ENCODE measurements around the gene POGLUT2.

POGLUT2 gene

DNA sequence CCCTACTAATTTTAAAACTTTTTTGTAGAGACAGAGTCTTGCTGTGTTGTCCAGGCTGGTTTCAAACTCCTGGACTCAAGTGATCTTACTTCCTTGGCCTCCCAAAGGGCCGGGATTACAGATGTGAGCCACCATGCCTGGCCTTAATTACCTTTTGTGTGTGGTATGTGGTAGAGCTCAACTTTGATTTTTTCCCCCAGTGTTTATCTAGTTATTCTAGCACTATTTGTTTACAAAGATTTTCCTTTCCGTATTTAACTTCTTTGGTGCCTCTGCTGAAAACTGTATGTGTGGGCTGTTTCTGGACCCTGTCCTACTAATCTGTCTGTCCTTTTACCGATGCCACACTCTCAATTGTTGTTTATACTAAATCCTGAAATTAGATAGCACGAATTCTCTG is 37.7 kb upstream of the POGLUT2 start:
- Histone ChIP-seq H3K4me3 (no peak overlapping the region), H3K36me3 (no peaks in the 10 kb centered on the region), H3K9ac (no peak overlapping the region), H3K9me3 (no peaks in the 10 kb centered on the region), H3K4me2 (no peak overlapping the region), H3K4me1 (no peaks in the 10 kb centered on the region), H3K27ac (no peak overlapping the region), H4K20me1 (no peaks in the 10 kb centered on the region), H3K27me3 (no peaks in the 10 kb centered on the region)
- no peak for TF ChIP-seq Cebpa-rat (IDR thresholded peaks at IDR 0.05)

GRCh38 chr13:102830646-102831045 is 31.9 kb upstream of the POGLUT2 start:
- no peak for TF ChIP-seq Cebpa-rat (IDR thresholded peaks at IDR 0.05)
- no peaks in the 10 kb centered on the region for H4K20me1 ChIP-seq
- H3K4me2 ChIP-seq, result no peak overlapping the region
- no peak overlapping the region for H3K4me3 ChIP-seq
- no peaks in the 10 kb centered on the region for H3K4me1 ChIP-seq
- H3K27ac ChIP-seq, result no peak overlapping the region
- H3K36me3 ChIP-seq, result no peaks in the 10 kb centered on the region
- no peaks in the 10 kb centered on the region for H3K9me3 ChIP-seq
- no peak overlapping the region for H3K9ac ChIP-seq
- H3K27me3 ChIP-seq, result no peaks in the 10 kb centered on the region

- Histone ChIP-seq H3K9ac (no peak overlapping the region), H3K9me3 (no peaks in the 10 kb centered on the region; the same call in 1 of the 2 replicates), H3K4me2 (no peak overlapping the region), H3K36me3 (0 out of 2 replicates have a peak, but pooled peaks cover 8% of the 10 kb centered on the region), H3K4me1 (no peaks in the 10 kb centered on the region), H3K27ac (no peak overlapping the region), H3K4me3 (no peak overlapping the region), H3K27me3 (no peaks in the 10 kb centered on the region), H4K20me1 (no peaks in the 10 kb centered on the region)
- TF ChIP-seq Cebpa-rat (IDR thresholded peaks at IDR 0.05), result no peak
Observed at GRCh38 chr13:102825921-102826706, 27.3 kb upstream of the POGLUT2 start.

DNA sequence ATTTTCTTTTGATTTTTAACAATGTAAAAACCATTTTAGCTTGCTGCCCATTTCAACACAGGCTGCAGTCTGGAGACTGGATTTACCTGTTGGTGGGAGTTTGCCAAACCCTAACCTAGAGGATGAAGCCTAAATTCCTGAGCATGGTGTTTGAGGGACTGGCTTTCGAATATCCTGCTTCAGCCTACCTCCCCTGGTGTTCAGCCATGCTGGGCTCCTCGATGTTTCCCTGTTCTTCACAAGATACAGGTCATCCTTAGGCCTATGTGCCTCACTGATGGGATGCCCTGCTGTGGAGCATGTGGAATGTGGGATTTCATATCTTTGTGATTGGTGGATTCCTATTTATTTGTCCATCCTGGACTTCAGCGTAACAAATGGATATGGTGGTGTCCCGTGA is 26.6 kb upstream of the POGLUT2 start:
- H4K20me1 ChIP-seq, result no peaks in the 10 kb centered on the region
- no peak for TF ChIP-seq Cebpa-rat (IDR thresholded peaks at IDR 0.05)
- 0 out of 2 replicates have a peak, but pooled peaks cover 8% of the 10 kb centered on the region for H3K36me3 ChIP-seq
- H3K9me3 ChIP-seq, result no peaks in the 10 kb centered on the region; the same call in 1 of the 2 replicates
- no peaks in the 10 kb centered on the region for H3K27me3 ChIP-seq
- no peak overlapping the region for H3K27ac ChIP-seq
- H3K4me2 ChIP-seq, result no peak overlapping the region
- H3K4me1 ChIP-seq, result no peaks in the 10 kb centered on the region
- H3K9ac ChIP-seq, result no peak overlapping the region
- H3K4me3 ChIP-seq, result no peak overlapping the region

- H3K27ac ChIP-seq, result no peak overlapping the region
- H3K4me3 ChIP-seq, result no peak overlapping the region
- 0 out of 2 replicates have a peak, but pooled peaks cover 2% of the 10 kb centered on the region for H3K36me3 ChIP-seq
- no peaks in the 10 kb centered on the region; the same call in 1 of the 2 replicates for H3K9me3 ChIP-seq
- H4K20me1 ChIP-seq, result no peaks in the 10 kb centered on the region
- no peaks in the 10 kb centered on the region for H3K27me3 ChIP-seq
- no peak overlapping the region for H3K9ac ChIP-seq
- H3K4me2 ChIP-seq, result no peak overlapping the region
- no peak for TF ChIP-seq Cebpa-rat (IDR thresholded peaks at IDR 0.05)
- H3K4me1 ChIP-seq, result no peaks in the 10 kb centered on the region
Observed at GRCh38 chr13:102817907-102818306, 19.1 kb upstream of the POGLUT2 start.

DNA sequence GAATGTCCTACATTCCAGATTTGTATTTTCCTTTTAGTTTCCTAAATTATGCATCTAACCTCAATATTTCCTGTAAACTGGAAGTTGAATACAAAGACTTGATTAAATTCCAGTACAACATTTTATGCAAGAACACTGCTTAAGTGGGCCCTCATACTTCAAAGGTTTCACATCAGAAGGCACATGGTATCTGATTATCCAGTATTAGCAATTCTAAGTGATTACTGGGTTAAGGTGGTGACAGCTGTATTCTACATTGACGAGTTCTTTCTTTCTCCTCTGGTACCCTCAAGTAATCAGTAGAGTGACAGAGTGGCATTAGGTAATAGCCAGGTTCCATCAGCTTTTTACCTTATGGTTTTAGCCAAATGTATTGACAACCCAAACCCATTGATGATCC is 18.5 kb upstream of the POGLUT2 start:
- Histone ChIP-seq H3K9me3 (no peaks in the 10 kb centered on the region), H4K20me1 (no peaks in the 10 kb centered on the region), H3K27ac (no peak overlapping the region), H3K9ac (no peak overlapping the region), H3K27me3 (no peaks in the 10 kb centered on the region), H3K4me2 (no peak overlapping the region), H3K4me3 (no peak overlapping the region), H3K4me1 (no peaks in the 10 kb centered on the region), H3K36me3 (no peaks in the 10 kb centered on the region)
- no peak for TF ChIP-seq Cebpa-rat (IDR thresholded peaks at IDR 0.05)

- H3K27me3 ChIP-seq, result no peaks in the 10 kb centered on the region
- no peak overlapping the region for H3K9ac ChIP-seq
- H3K36me3 ChIP-seq, result no peaks in the 10 kb centered on the region
- H3K9me3 ChIP-seq, result 0 out of 2 replicates have a peak, but pooled peaks cover 4% of the 10 kb centered on the region
- no peak overlapping the region for H3K27ac ChIP-seq
- H3K4me1 ChIP-seq, result no peaks in the 10 kb centered on the region
- H3K4me3 ChIP-seq, result no peak overlapping the region
- no peak overlapping the region for H3K4me2 ChIP-seq
- H4K20me1 ChIP-seq, result no peaks in the 10 kb centered on the region
- no peak for TF ChIP-seq Cebpa-rat (IDR thresholded peaks at IDR 0.05)
Observed at GRCh38 chr13:102816708-102817107, 17.9 kb upstream of the POGLUT2 start.

DNA sequence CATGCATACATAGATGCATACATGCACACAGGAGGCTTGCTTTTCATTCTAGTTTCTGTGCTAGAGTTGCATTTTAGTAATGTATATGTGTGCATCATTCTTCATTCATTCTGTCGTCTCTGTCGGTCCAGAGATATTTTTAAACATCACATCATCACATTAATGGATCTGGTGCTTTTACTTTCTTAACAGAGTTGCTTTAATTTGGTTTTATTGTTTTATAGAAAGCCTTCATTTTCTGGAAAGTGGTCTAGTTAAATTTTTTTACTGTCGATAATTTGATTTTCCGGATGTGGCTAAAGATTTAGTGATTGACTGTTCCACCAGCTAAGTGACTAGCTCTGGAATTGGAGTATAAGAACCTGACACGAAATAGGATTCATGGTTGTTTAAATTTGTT is 17.0 kb upstream of the POGLUT2 start:
- Histone ChIP-seq H3K27ac (no peak overlapping the region), H3K4me1 (no peaks in the 10 kb centered on the region), H3K36me3 (no peaks in the 10 kb centered on the region), H4K20me1 (no peaks in the 10 kb centered on the region), H3K9me3 (peaks cover 13% of the 10 kb centered on the region; the same call in 1 of the 2 replicates), H3K9ac (no peak overlapping the region), H3K27me3 (no peaks in the 10 kb centered on the region), H3K4me2 (no peak overlapping the region), H3K4me3 (no peak overlapping the region)
- no peak for TF ChIP-seq Cebpa-rat (IDR thresholded peaks at IDR 0.05)

DNA sequence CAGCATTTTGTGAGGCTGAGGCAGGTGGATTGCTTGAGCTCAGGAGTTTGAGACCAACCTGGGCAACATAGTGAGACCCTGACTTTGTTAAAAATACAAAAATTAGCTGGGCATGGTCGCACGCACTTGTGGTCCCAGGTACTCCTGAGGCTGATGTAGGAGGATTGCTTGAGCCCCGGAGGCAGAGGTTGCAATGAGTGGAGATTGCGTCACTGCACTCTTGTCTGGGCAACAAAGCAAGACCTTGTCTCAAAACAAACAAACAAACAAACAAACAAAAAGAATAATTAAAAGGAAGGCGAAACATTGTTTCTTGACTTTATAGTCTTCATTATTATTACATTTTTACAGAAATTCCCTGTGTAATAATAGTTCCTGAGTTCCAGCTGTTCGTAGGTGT is 16.0 kb upstream of the POGLUT2 start:
- TF ChIP-seq Cebpa-rat (IDR thresholded peaks at IDR 0.05), result peak; percentile 27; the same call in 1 of the 2 replicates
- Histone ChIP-seq H3K4me1 (no peaks in the 10 kb centered on the region), H3K27ac (no peak overlapping the region), H3K27me3 (no peaks in the 10 kb centered on the region), H3K9ac (no peak overlapping the region), H4K20me1 (no peaks in the 10 kb centered on the region), H3K9me3 (peaks cover 17% of the 10 kb centered on the region; the same call in 1 of the 2 replicates), H3K4me2 (no peak overlapping the region), H3K36me3 (no peaks in the 10 kb centered on the region), H3K4me3 (no peak overlapping the region)

- Histone ChIP-seq H3K27ac (no peak overlapping the region), H3K9ac (no peak overlapping the region), H3K9me3 (peaks cover 17% of the 10 kb centered on the region; the same call in 1 of the 2 replicates), H3K36me3 (no peaks in the 10 kb centered on the region), H4K20me1 (no peaks in the 10 kb centered on the region), H3K4me1 (no peaks in the 10 kb centered on the region), H3K4me3 (no peak overlapping the region), H3K4me2 (no peak overlapping the region), H3K27me3 (no peaks in the 10 kb centered on the region)
- no peak for TF ChIP-seq Cebpa-rat (IDR thresholded peaks at IDR 0.05)
Observed at GRCh38 chr13:102814025-102814607, 15.3 kb upstream of the POGLUT2 start.

Data from BLaER1 (cell line).